Esophagus muscularis mucosa (tissue), 3 donors: ENCODE results near the gene ST3GAL5.

ENCODE experiments used
- POLR2AphosphoS5 ChIP-seq, 2 donors: sonication (generic); formaldehyde crosslinking; IDR thresholded peaks; one replicate each; pipeline ENCODE4 v1.6.1; 2017; ENCODE audit warnings: antibody characterized with exemption in 2 of 2
- TF ChIP-seq, protein P1 (sequence below), 3 experiments: fragments of 200-600 bp in 2 of 3; fragments of 450-650 bp in 1 of 3; sonication (generic) in 2 of 3; IDR thresholded peaks; one replicate each; pipeline ENCODE4 v1.5.1; 2017 to 2019; ENCODE audit warnings: antibody characterized with exemption in 3 of 3, mild to moderate bottlenecking in 2 of 3, moderate library complexity in 1 of 3

DNA sequence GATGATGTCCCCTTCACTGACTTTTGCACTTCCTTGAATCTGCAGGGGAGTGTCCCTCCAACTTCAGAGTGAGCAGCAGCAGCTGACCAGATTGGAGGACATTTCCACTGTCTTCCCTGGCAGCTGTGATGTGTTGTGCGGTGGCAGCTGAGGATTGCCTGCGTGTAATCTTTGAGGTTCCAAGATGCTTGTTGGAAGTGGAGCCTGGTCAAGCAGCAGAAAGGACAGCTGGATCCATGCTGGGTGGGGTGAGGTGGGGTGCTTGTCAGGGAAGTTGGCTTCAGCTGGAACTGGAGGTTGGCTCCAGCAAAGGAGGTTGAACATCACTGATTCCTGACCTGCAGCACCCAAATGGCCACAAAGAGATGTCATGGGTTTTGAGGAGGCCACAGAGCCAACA lies 64.8 kb downstream of the ST3GAL5 start:
- TF ChIP-seq, protein P1, sequence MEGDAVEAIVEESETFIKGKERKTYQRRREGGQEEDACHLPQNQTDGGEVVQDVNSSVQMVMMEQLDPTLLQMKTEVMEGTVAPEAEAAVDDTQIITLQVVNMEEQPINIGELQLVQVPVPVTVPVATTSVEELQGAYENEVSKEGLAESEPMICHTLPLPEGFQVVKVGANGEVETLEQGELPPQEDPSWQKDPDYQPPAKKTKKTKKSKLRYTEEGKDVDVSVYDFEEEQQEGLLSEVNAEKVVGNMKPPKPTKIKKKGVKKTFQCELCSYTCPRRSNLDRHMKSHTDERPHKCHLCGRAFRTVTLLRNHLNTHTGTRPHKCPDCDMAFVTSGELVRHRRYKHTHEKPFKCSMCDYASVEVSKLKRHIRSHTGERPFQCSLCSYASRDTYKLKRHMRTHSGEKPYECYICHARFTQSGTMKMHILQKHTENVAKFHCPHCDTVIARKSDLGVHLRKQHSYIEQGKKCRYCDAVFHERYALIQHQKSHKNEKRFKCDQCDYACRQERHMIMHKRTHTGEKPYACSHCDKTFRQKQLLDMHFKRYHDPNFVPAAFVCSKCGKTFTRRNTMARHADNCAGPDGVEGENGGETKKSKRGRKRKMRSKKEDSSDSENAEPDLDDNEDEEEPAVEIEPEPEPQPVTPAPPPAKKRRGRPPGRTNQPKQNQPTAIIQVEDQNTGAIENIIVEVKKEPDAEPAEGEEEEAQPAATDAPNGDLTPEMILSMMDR (IDR thresholded peaks at IDR 0.05): no peak
- no peak for TF ChIP-seq POLR2AphosphoS5 (IDR thresholded peaks at IDR 0.05)
